Keratinocyte (primary cell): ENCODE results near the gene CAV2. TPM values are rescaled to one million over a fixed set of nuclear protein-coding genes. Genes with fewer than 3 reads are reported as not detected.

ENCODE experiments used
- DNase-seq: peaks from one replicate; pipeline ENCODE4 v3.0.0-alpha.2; 2011; ENCODE audit warnings: low read depth, missing footprints, low spot score
- FAIRE-seq: peaks from 2 replicates; lab custom pipeline; 2011; peaks lifted over from hg19 to GRCh38; lab: Jason Lieb, UNC
- H2AFZ ChIP-seq: 2 replicates; pipeline ENCODE4 v1.6.0; 2012; ENCODE audit warnings: low read length, control low read depth, inconsistent platforms; ENCODE audit not compliant: control insufficient read depth
- H3K27ac ChIP-seq: 2 replicates; pipeline ENCODE4 v1.5.1; 2011; ENCODE audit warnings: low read length; ENCODE audit not compliant: control insufficient read depth, insufficient read depth
- H3K27me3 ChIP-seq: 3 replicates; pipeline ENCODE4 v1.6.0; 2011; ENCODE audit warnings: low read length; ENCODE audit not compliant: control insufficient read depth, insufficient read depth; ENCODE audit errors: extremely low read depth
- H3K36me3 ChIP-seq, 2 experiments: 2 replicates in 1 of 2; 3 replicates in 1 of 2; pipeline ENCODE4 v1.5.1; 2011; ENCODE audit warnings: low read length in 2 of 2, mild to moderate bottlenecking in 1 of 2; ENCODE audit not compliant: control insufficient read depth in 2 of 2, insufficient read depth in 2 of 2; ENCODE audit errors: extremely low read depth in 1 of 2
- H3K4me1 ChIP-seq: 3 replicates; pipeline ENCODE4 v1.5.1; 2011; ENCODE audit warnings: low read length; ENCODE audit not compliant: control insufficient read depth, insufficient read depth; ENCODE audit errors: extremely low read depth
- H3K4me2 ChIP-seq: 3 replicates; pipeline ENCODE4 v1.6.0; 2011; ENCODE audit warnings: low read depth, low read length; ENCODE audit not compliant: control insufficient read depth, insufficient read depth; ENCODE audit errors: extremely low read depth
- H3K4me3 ChIP-seq, 3 experiments: fragments of 200-600 bp in 1 of 3; sonication (generic) in 1 of 3; 2 replicates in 2 of 3; 3 replicates in 1 of 3; pipeline ENCODE4 v1.5.1; 2011 to 2016; ENCODE audit warnings: low read length in 3 of 3, mild to moderate bottlenecking in 3 of 3, control low read depth in 2 of 3, inconsistent platforms in 1 of 3, low read depth in 1 of 3, mixed read lengths in 1 of 3, mixed run types in 1 of 3, moderate library complexity in 1 of 3; ENCODE audit not compliant: control insufficient read depth in 2 of 3, insufficient read depth in 2 of 3; ENCODE audit errors: extremely low read depth in 1 of 3
- H3K79me2 ChIP-seq: 2 replicates; pipeline ENCODE4 v1.6.0; 2012; ENCODE audit warnings: low read length; ENCODE audit not compliant: control insufficient read depth, insufficient read depth
- H3K9ac ChIP-seq: 3 replicates; pipeline ENCODE4 v1.6.0; 2011; ENCODE audit warnings: low read length; ENCODE audit not compliant: control insufficient read depth, insufficient read depth; ENCODE audit errors: extremely low read depth
- H3K9me1 ChIP-seq: 3 replicates; pipeline ENCODE4 v1.6.0; 2011; ENCODE audit warnings: low read length; ENCODE audit not compliant: control insufficient read depth, insufficient read depth; ENCODE audit errors: extremely low read depth
- H3K9me3 ChIP-seq: 2 replicates; pipeline ENCODE4 v1.5.1; 2012; ENCODE audit warnings: low read depth, low read length; ENCODE audit not compliant: control insufficient read depth
- H4K20me1 ChIP-seq: 3 replicates; pipeline ENCODE4 v1.6.0; 2011; ENCODE audit warnings: low read length; ENCODE audit not compliant: control insufficient read depth, insufficient read depth; ENCODE audit errors: extremely low read depth
- CTCF ChIP-seq, 3 experiments: IDR thresholded peaks in 1 of 3; conservative IDR thresholded peaks in 1 of 3; optimal IDR thresholded peaks in 1 of 3; 2 replicates in 2 of 3; 3 replicates in 1 of 3; pipeline versions ENCODE3 to v1.5.1; 2011; ENCODE audit warnings: low read length in 3 of 3, mild to moderate bottlenecking in 3 of 3, moderate library complexity in 2 of 3, control low read depth in 1 of 3, inconsistent platforms in 1 of 3; ENCODE audit not compliant: insufficient read depth in 2 of 3; ENCODE audit errors: extremely low read depth in 1 of 3
- EZH2 ChIP-seq: IDR thresholded peaks from one replicate; pipeline ENCODE4 v1.6.1; 2012; ENCODE audit warnings: inconsistent platforms, mild to moderate bottlenecking, low read length, moderate library complexity
- dilution Hi-C: fragments of 300-500 bp; cut with MboI; formaldehyde crosslinking; loops from one replicate; pipeline ENCODE4 v1.7.0; 2020; ENCODE audit warnings: low sequenced_read_pairs; ENCODE audit not compliant: extremely low pct_ligation_motif_present
- polyA plus RNA-seq, 5 experiments: library from polyadenylated mRNA; depleted of rRNA in 3 of 5; stranded (reverse) in 3 of 5; stranded (forward) in 1 of 5; unstranded in 1 of 5; fragments of >200 nt; gene quantifications; 1 replicate in 1 of 5; 2 replicates in 3 of 5; 3 replicates in 1 of 5; pipeline versions ENCODE4 v1.2.1 to v1.2.3, GENCODE V29; 2011 to 2012; ENCODE audit warnings: missing spikeins in 2 of 5, low read depth in 1 of 5, low replicate concordance in 1 of 5

The CAV2 gene
- polyA plus RNA-seq, 1 donor (not counting 4 experiments of a cell fraction or from before 2014, with no cell fraction given): 631 TPM

- Histone ChIP-seq H3K9me3 (no peaks in the 10 kb centered on the region), H3K4me1 (peaks cover 3% of the 10 kb centered on the region), H3K4me3 (no peak overlapping the region), H3K27me3 (no peaks in the 10 kb centered on the region), H2AFZ (no peak overlapping the region), H3K9ac (no peak overlapping the region), H3K9me1 (peaks cover 12% of the 10 kb centered on the region), H3K36me3 (peaks cover 27 to 63% of the 10 kb centered on the region in 2 experiments), H3K27ac (no peak overlapping the region), H3K79me2 (peaks cover 36% of the 10 kb centered on the region), H3K4me2 (no peak overlapping the region), H4K20me1 (peaks cover 27% of the 10 kb centered on the region)
- TF ChIP-seq CTCF (optimal IDR thresholded peaks at IDR 0.05 in 1 of 3, IDR thresholded peaks at IDR 0.05 in 1 of 3, conservative IDR thresholded peaks at IDR 0.05 in 1 of 3; ENCODE audit: extremely low read depth in 1 of 3, insufficient read depth in 2 of 3, low read length in 3 of 3): no peak
- no peak for TF ChIP-seq EZH2
- no peak for DNase-seq
- peak; percentile 29 for FAIRE-seq
- dilution Hi-C loops: no loop called here
These were observed 58.4 kb downstream of the CAV2 start for GRCh38 chr7:116557901-116558300.

Other genes with a start within 250 kb of the CAV2 start
- gene CAV1, start 25.3 kb downstream of the CAV2 start, polyA plus RNA-seq: 2,867 to 2,979 TPM (median 2,905 TPM) in 3 replicates
- 99.8 to 119 TPM (median 117 TPM) in 3 replicates for gene MET, start 172.5 kb downstream of the CAV2 start, polyA plus RNA-seq